Activated CD8-positive, alpha-beta memory T cell treated with anti-CD3 and anti-CD28 coated beads, Interleukin-2, amount 50 U/mL, for 1 hour (primary cell): ENCODE measurements around the gene CHST15.

ENCODE experiments used
- DNase-seq: peaks from one replicate; pipeline ENCODE4 v3.0.0-alpha.2; 2020; ENCODE audit errors: extremely low read depth

The CHST15 gene

GRCh38 chr10:124011464-124011863 is 81.9 kb downstream of the CHST15 start:
- no peak for DNase-seq

- no peak for DNase-seq
Measured at GRCh38 chr10:124010563-124011131, 82.8 kb downstream of the CHST15 start.

- no peak for DNase-seq
Measured at GRCh38 chr10:124010024-124010423, 83.4 kb downstream of the CHST15 start.

GRCh38 chr10:124009231-124010015 is 84.0 kb downstream of the CHST15 start:
- DNase-seq: no peak

- DNase-seq: no peak
Measured at GRCh38 chr10:124008681-124009080, 84.7 kb downstream of the CHST15 start.

GRCh38 chr10:124008187-124008586 is 85.2 kb downstream of the CHST15 start:
- no peak for DNase-seq

- DNase-seq: no peak
Measured at GRCh38 chr10:124007773-124008145, 85.6 kb downstream of the CHST15 start.

- DNase-seq: no peak
Measured at GRCh38 chr10:124007102-124007772, 86.2 kb downstream of the CHST15 start.

GRCh38 chr10:124006526-124006925 is 86.9 kb downstream of the CHST15 start:
- no peak for DNase-seq

- no peak for DNase-seq
Measured at GRCh38 chr10:124005991-124006392, 87.4 kb downstream of the CHST15 start.

GRCh38 chr10:124005091-124005490 is 88.3 kb downstream of the CHST15 start:
- DNase-seq: no peak

- no peak for DNase-seq
Measured at GRCh38 chr10:124004663-124005004, 88.8 kb downstream of the CHST15 start.

- no peak for DNase-seq
Measured at GRCh38 chr10:124003871-124004662, 89.3 kb downstream of the CHST15 start.

- no peak for DNase-seq
Measured at GRCh38 chr10:124003481-124003870, 89.9 kb downstream of the CHST15 start.

- no peak for DNase-seq
Measured at GRCh38 chr10:124003070-124003419, 90.4 kb downstream of the CHST15 start.

GRCh38 chr10:124002391-124003069 is 90.9 kb downstream of the CHST15 start:
- no peak for DNase-seq

- DNase-seq: no peak
Measured at GRCh38 chr10:124001391-124002148, 91.8 kb downstream of the CHST15 start.

- DNase-seq: no peak
Measured at GRCh38 chr10:124000792-124001201, 92.6 kb downstream of the CHST15 start.

GRCh38 chr10:123999956-124000615 is 93.3 kb downstream of the CHST15 start:
- DNase-seq: no peak

GRCh38 chr10:123999261-123999660 is 94.1 kb downstream of the CHST15 start:
- DNase-seq: no peak
